Measurements from ENCODE around the gene GOPC. TPM values are rescaled to one million over a fixed set of nuclear protein-coding genes. Genes with fewer than 3 reads are reported as not detected.

Gene GOPC
- total and polyA plus RNA-seq, 2 of the 8 experiments (the other 6 are each of a cell fraction or from before 2014, with no cell fraction given): 5.3 to 19.4 TPM

- TF ChIP-seq KDM1A (IDR thresholded peaks at IDR 0.05; ENCODE audit: borderline replicate concordance, low read length) (no peak), TCF12 (IDR thresholded peaks at IDR 0.05; ENCODE audit: low read depth, low read length) (no peak), EGR1 (IDR thresholded peaks at IDR 0.05; ENCODE audit: borderline replicate concordance, low read depth, low read length) (no peak), CHD2 (IDR thresholded peaks at IDR 0.05; ENCODE audit: low read length) (no peak)
- no peak overlapping the region for H2BK5ac ChIP-seq (ENCODE audit: low read depth, low read length)
- H2BK12ac ChIP-seq (ENCODE audit: low read depth, low read length): no peak overlapping the region
- no peaks in the 10 kb centered on the region for H3K9me3 ChIP-seq (ENCODE audit: insufficient read depth in 2 of 2, low read depth in 1 of 2, low read length in 1 of 2)
- no peak overlapping the region for H3K56ac ChIP-seq (replicated peaks; ENCODE audit: insufficient read length, low read depth, low read length)
- H3K27ac ChIP-seq (ENCODE audit: low read depth, low read length): no peak overlapping the region
- H3K4me1 ChIP-seq (replicated peaks in 1 of 4; ENCODE audit: control insufficient read depth in 3 of 4, insufficient read depth in 4 of 4, low read length in 3 of 4): no peaks in the 10 kb centered on the region; a peak in 1 of 7 replicates
- H3K9ac ChIP-seq (replicated peaks in 1 of 4; ENCODE audit: extremely low read depth in 1 of 4, low read depth in 3 of 4, low read length in 3 of 4): no peak overlapping the region
- no peak overlapping the region for H3K14ac ChIP-seq (ENCODE audit: insufficient read length)
- ChIA-PET POLR2A (ENCODE audit: partially characterized antibody) (interaction anchor here (0.7 kb wide), 1 partner anchor 21 kb away, joined by 3 read pairs; no protein-coding TSS in a partner anchor), CTCF (ENCODE audit: partially characterized antibody) (interaction anchor here (0.6 to 6.0 kb wide), 31 partner anchors 9 to 991 kb away, joined by 3 to 57 read pairs (median 3); partner anchors contain the start of gene GOPC)
- no peak overlapping the region for H3K18ac ChIP-seq (ENCODE audit: extremely low read depth, low read length)
- no peaks in the 10 kb centered on the region for H4K20me1 ChIP-seq (replicated peaks in 1 of 2; ENCODE audit: control insufficient read depth in 1 of 2, insufficient read depth in 2 of 2, low read length in 2 of 2)
- FAIRE-seq: no peak
- no peak overlapping the region for H3K4ac ChIP-seq (replicated peaks; ENCODE audit: insufficient read length, low read depth, low read length)
- no peak overlapping the region for H2AFZ ChIP-seq (ENCODE audit: low read length)
- H3K79me1 ChIP-seq (ENCODE audit: low read depth, low read length): no peaks in the 10 kb centered on the region
- H3K4me3 ChIP-seq (ENCODE audit: extremely low read depth in 1 of 4, insufficient read depth in 2 of 4, low read depth in 3 of 4, low read length in 4 of 4): no peak overlapping the region
- H2BK120ac ChIP-seq (replicated peaks; ENCODE audit: low read depth, low read length): no peak overlapping the region
- H2AK5ac ChIP-seq (ENCODE audit: low read depth, low read length): no peak overlapping the region
- H3K4me2 ChIP-seq (ENCODE audit: insufficient read depth in 1 of 2, low read depth in 2 of 2, low read length in 2 of 2): no peak overlapping the region
- no peaks in the 10 kb centered on the region for H3K79me2 ChIP-seq (ENCODE audit: control insufficient read depth in 1 of 2, insufficient read depth in 2 of 2, low read length in 2 of 2)
- H4K5ac ChIP-seq (ENCODE audit: insufficient read length, low read depth, low read length): no peak overlapping the region
- no peaks in the 10 kb centered on the region for H3K27me3 ChIP-seq (replicated peaks in 1 of 4; ENCODE audit: control insufficient read depth in 3 of 4, extremely low read depth in 1 of 4, insufficient read depth in 3 of 4, low read length in 3 of 4)
- DNase-seq (ENCODE audit: low read depth in 1 of 2, low spot score in 2 of 2): no peak
- 43% methylated on average over 3 of the region's 3 CpGs; no CpG with 5 or more reads in 1 of the 2 experiments for WGBS, 2 experiments (ENCODE audit: extremely low coverage in 1 of 2, insufficient coverage in 1 of 2, insufficient read length in 1 of 2, insufficient replicate concordance in 2 of 2, low coverage in 1 of 2, low lambda C conversion rate in 2 of 2, missing lambda C conversion rate in 1 of 2)
- no peaks in the 10 kb centered on the region for H3K23me2 ChIP-seq (ENCODE audit: low read depth, low read length)
- H2BK15ac ChIP-seq (ENCODE audit: low read length): no peak overlapping the region
- no peak overlapping the region for H3K23ac ChIP-seq (ENCODE audit: insufficient read length)
- no peak overlapping the region for H4K8ac ChIP-seq (ENCODE audit: extremely low read depth, insufficient read depth, low read length)
- H4K91ac ChIP-seq (replicated peaks; ENCODE audit: insufficient read length, low read length): no peak overlapping the region
- H2BK20ac ChIP-seq (ENCODE audit: low read length): no peak overlapping the region
- H3K36me3 ChIP-seq (ENCODE audit: control insufficient read depth in 2 of 4, insufficient read depth in 4 of 4, low read length in 3 of 4): no peaks in the 10 kb centered on the region; a peak in 1 of 8 replicates
Observed at GRCh38 chr6:117555262-117555849, 47.0 kb downstream of the GOPC start.
